Cerebellar cortex (tissue), 1 donor: ENCODE data around the gene TMBIM1.
A peak's percentile ranks its signal among the peaks of the same experiment; 100 is the strongest.
"Not testable (repeated sequence)": the region's sequence is repeated elsewhere in the genome, so short reads cannot be mapped to it uniquely, and the experiment has no call there.

Experiments
- DNase-seq: peaks from one replicate; pipeline ENCODE4 v3.0.0-alpha.2; 2015; ENCODE audit warnings: low spot score

The TMBIM1 gene

DNA sequence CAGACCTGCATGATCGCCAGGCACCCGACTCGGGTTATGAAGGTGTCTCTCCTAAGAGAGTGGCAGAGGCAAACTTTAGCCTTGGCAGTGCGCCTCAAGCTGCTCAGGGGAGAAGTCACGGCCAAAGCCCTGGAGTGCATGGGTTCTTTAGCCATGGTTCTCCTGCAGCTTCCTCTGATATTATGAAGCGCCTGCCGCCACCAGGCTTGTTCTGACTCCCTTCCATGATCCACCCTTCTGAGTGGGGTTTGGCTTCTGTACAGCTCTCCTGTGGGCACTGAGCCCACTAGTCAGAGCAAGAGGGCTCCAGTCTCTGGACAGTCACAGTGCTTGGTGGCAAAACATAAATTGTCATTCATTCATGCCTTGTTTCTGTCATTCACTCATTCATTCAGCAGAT is 25.9 kb upstream of the TMBIM1 start:
- DNase-seq: no peak

DNA sequence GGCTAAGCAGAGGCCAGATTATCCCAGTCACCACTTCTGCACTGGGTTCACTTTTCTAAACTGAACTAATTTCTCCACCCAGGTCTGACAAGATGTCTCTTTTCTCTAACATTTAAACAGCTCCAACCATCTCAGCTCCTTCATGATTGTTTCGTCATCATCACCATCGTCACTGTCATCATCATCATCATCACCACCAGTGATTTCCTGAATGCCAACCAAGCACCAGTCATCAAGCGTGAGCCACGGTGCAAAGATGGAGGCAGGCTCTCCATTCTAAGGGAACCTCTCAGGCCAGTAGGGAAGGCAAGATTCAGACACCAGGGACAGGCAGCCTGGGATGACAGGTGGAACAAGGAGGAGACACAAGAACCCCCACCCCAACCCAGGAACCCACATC is 25.5 kb upstream of the TMBIM1 start:
- no peak for DNase-seq

DNA sequence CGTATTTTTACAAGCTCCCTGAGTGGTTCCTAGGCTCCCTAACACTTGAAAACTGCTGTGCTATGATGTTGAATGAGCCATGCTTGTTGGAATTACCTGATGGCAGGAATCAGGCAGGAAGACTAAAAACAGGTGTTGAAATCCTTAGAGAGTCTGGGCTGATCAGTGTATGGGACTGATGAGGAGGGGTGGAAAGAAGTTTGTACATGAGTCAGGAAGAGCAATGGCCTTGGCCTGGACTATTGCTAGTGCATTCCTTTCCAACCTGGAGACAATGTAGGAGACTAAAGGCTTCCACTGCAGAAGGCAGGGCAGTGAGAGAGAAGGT is 25.0 kb upstream of the TMBIM1 start:
- no peak for DNase-seq

DNA sequence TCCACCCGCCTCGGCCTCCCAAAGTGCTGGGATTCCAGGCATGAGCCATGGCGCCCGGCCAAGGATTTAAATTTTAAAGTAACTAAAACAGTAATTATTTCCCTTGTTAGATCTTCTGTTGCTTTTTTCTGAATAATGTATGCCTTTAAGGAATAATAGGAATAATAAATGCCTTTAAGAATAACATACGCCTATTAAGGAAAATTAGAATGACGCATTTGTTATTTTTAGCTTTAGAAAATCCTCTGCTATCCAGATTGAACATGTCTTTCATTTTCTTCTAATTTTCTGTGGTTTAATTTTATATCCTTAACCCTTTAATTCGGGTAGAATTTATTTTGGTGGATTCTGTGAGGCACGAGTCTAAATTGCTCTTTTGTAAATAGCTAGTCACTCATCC is 23.1 kb upstream of the TMBIM1 start:
- no peak for DNase-seq

DNA sequence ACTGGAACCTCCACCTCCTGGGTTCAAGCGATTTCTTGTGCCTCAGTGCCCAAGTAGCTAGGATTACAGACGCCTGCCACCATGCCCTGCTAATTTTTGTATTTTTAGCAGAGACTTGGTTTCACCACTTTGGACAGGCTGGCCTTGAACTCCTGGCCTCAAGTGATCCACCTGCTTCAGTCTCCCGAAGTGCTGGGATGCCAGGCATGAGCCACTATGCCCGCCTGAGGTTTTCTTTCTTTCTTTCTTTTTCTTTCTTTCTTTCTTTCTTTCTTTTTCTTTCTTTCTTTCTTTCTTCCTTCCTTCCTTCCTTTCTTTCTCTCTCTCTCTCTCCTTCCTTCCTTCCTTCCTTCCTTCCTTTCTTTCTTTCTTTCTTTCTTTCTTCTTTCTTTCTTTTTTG is 22.5 kb upstream of the TMBIM1 start:
- not testable (repeated sequence) for DNase-seq

DNA sequence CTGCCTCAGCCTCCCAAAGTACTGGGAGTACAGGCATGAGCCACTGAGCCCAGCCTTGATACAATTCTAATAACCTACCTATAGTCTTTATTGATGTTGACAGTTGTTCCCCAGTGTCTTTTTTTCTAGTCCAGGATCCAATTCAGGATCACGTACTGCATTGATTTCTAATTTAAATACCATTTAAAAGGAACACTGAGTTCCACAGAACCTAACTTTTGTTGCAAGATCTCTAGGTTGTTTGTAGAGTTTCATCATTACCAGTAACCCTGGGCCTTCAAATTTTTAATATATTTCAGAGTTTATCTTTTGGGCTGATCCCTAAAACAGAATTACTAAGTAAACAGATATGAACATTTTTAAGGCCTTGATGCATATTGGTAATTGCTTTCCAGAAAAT is 21.1 kb upstream of the TMBIM1 start:
- no peak for DNase-seq

DNA sequence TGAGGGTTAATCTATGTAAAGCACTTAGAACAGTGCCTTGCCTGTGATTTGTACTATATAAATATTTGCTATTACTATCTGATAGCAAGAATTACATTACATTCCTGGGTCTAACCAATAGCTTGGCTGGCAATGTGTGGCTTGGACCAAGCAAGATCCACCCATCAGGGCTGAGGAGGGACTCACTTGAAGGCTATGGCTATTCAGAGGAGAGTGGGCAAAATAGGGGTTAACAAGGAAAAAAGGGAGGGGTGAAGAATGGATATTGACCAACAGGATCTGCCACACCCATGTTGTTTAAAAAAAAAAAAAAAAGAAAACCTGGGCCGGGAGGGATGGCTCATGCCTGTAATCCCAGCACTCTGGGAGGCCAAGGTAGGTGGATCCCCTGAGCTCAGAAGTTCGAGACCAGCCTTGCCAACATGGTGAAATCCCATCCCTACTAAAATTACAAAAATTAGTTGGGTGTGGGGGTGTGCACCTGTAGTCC is 20.0 kb upstream of the TMBIM1 start:
- DNase-seq: no peak

DNA sequence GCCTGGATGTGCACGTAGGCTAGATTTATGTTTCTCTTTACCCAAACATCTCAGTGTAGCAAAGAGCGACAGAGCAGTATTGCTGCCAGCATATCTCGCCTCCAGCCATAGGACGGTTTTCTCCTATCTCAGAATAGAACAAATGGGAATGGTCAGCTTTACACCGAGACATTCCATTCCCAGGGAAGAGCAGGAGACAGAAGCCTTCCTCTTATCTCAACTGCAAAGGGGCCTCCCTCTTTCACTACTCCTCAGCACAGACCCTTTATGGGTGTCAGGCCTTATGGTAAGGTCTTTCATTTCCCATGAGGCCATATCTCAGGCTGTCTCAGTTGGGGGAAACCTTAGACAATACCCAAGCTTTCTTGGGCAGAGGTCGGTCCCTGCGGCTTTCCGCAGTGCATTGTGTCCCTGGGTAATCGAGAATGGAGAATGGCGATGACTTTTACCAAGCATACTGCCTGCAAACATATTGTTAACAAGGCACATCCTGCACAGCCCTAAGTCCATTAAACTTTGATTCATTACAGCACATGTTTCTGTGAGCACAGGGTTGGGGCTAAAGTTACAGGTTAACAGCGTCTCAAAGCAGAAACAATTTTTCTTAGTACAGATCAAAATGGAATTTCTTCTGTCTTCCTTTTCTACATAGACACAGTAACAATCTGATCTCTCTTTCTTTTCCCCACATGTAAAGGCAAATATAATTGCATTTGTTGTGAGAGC is 19.4 kb upstream of the TMBIM1 start:
- not testable (repeated sequence) for DNase-seq

DNA sequence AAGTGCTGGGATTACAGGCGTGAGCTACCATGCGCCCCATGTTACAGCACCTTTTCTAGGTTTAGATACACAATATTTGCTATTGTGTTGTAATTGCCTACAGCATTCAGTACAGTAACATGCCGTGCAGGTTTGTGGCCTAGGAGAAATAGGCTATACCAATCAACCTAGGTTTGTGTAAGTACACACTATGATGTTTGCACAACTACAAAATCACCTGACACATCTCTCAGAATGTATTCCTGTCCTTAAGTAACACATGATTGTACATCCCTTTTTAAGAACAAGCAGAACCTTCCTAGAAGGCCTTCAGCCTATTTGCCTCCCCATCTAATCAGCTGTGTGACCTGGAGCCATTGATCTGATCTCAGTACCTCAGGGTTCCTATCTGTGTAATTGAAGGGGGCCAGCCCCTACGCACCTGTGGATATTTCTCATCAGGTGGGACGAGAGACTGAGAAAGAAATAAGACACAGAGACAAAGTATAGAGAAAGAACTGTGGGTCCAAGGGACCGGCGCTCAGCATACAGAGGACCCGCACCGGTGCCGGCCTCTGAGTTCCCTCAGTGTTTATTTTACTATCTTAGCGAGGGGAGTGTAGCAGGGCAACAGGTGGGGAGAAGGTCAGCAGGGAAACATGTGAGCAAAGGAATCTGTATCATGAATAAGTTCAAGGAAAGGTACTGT is 18.7 kb upstream of the TMBIM1 start:
- DNase-seq: no peak

DNA sequence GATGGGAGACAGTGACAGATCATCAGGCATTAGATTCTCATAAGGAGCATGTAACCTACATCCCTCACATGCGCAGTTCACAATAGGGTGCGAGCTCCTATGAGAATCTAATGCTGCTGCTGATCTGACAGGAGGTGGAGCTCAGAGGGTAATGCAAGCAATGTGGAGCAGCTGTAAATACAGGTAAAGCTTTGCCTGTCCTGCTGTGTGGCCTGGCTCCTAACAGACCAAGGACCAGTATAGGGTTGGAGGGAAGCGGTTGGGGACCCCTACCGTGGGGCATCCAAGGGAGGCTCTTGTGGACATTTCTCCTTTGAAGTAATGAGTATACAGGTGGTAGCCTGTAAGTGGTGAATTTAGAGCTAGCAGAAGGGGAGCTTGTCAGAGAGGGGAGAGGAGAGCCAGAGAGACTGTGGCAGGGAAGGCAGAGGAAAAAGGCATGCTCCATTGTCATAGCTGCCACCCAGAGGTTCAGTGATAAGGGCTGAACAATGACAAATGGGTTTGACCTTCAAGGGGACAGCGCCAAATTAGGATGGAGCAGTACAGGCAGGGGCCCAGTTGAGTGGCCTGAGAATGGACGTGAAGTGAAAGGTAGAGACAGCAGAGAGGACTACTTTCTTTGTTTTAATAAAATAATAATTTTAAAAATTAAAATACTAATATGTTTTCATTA is 15.2 kb upstream of the TMBIM1 start:
- no peak for DNase-seq

DNA sequence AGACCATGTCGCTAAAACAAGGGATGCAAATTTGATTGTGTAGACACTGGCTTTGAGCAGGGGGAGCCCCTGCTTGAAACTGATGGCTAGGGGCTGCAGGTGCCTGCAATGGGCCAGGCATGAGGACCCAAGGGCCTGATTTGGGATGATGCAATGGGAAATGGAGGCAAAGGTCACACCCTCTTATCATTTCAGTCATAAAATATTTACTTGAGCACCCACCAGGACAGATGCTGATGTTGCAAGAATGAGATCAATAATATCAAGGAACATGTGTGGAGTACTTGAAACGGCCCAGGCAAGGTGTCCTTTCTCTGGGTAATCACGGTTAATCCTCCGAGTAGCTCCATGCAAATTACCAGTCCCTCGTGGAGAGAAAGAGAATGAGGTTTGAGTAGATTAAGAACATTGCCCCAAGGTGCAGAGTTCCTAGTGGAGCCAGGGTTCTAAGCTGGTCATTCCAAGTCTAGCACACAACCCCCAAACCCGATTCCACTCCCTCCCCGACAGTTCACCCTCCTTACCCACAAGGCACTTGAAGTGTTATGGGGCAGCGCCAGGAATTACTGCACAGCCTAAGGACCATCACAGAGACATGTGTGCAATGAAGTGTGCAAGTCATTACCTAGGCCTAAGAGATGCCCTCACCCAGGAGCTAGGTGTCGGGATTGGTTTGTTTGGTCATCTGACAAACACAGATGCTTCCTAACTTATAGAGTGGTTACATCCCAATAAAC is 14.0 kb upstream of the TMBIM1 start:
- DNase-seq: no peak

DNA sequence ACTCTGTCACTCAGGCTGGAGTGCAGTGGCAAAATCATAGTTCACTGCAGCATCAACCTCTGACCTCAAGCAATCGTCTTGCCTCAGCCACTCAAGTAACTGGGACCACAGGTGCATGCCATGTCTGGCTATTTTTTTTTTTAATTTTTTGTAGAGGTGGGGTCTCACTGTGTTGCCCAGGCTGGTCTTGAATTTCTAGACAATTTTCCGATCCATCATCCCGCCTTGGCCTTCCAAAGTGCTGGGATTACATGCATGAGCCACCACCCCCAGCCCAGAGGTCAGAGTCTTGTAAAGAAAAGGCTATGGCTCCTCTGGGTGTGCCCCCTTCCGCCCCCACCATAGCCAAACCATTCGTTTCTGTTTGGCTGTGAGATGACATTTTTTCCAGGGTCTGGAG is 13.1 kb upstream of the TMBIM1 start:
- no peak for DNase-seq

DNA sequence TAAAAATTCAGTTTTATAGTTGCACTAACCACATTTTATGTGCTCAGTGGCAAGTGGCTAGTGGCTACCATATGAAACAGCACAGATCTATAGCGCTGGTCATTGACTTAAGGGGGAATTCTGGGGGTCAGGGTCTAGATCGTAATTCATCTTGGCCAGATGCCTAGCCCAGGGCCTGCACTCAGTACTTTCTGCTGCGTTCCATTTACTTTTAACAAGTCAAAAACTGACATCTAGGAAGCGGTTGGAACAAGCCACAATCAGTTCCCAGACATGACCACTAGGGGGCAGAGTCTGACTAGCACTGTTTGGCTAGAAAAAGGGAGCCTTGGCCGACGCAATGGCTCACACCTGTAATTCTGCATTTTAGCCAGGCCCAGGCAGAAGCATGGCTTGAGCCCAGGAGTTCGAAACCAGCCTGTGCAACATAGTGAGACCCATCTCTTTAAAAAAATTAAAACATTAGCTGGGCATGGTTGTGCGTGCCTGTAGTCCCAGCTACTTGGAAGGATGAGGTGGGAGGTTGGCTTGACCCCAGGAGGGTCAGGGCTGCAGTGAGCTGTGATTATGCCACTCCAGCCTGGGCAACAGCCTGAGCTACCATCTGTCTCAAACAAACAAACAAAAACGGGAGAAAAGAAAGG is 9.0 kb upstream of the TMBIM1 start:
- peak; percentile 89 for DNase-seq

DNA sequence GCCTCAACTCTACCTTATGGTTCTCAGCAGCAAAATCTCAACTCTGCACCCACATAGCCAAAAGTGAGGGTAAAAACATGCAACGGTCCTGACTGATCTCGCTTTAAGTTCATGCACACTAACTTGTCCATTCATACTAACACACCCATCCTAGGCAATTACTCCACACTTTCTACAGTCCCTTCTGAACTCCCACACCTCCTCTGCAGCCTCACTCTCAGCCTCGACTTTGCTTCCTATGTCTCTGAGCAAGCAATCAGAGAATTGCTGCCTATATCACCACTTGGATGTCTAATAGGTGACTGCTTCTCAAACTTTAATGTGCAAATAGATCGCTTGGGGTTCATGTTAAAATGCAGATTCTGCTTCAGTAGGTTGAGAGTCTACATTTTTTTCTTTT is 7.8 kb upstream of the TMBIM1 start:
- DNase-seq: no peak

DNA sequence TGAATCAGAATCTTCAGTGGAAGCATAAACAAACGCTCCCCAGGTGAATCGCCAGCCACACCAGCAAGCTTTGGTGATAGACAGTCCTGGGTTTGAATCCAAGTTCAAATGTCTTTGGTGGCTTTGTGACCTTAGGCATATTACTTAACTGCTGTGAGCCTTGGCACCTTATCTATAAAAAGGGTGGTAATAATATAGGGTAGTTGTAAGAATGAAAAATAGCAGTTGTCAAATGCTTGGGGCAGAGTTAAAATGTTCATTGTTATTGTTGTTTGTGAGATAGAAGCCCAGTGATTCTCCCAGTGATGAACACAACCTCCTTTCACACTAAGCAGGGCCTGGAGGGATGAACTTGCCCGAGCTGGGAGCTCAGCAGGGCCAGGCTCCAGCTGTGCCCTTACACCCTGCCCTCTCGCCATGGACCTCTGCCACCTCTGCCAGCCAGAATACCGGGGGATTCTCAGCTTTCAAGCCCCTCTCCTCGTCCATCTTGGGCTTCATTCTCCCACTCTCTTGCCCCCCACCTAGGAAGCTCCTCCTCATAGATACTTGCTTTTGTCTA is 6.1 kb upstream of the TMBIM1 start:
- DNase-seq: no peak

DNA sequence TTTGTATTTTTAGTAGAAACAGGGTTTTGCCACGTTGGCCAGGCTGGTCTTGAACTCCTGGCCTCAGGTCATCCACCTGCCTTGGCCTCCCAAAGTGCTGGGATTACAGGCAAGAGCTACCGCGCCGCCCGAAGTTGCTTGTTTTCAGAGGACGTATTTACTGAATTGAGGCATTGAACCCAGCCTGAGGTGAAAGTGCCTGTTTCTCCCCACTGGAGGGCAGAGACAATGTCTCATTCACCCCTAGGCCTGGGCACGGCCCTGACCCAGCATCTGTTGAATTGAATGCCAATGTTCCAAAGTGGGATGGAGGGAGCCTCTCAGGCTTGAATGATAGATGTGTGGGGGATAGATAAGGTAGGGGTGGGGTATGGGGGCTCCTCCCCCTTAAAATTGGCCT is 4.5 kb upstream of the TMBIM1 start:
- no peak for DNase-seq

DNA sequence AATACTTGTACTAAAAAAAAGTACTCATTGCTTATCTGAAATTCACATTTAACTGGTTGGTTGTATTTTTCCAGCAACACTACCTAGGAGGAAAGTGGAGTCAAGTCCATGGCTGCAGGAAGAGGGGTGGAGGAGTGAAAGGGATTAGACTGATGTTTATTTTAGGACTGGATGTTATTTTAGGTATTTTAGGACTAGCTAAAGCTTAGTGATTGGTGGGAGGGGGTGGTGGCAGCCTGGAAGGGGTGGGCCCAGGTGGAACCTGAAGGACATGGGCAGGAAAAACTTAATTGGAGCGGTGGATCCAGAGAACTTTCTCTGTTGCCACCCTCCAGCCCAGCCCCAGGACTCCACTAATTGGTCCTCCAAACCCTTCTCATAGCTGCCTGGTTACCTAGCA is 3.9 kb upstream of the TMBIM1 start:
- no peak for DNase-seq

DNA sequence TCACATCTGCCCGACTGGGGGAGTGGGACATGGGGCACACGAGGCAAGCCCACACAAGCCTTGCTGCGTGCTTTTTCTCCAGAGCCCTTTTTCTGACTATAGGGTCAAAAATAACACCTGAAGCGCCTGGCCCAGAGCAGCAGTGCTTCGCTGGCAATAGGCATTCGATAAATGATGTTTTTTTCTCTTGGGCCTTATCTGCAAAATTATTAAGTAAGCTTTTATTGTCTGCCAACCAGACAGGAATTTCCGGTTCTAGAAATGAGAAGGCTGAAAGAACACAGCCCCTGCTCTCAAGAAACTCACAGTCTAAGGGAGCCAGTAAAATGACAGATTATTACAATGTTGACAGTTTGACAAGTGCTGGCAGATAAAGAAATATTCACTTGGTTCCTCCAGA is 2.7 kb upstream of the TMBIM1 start:
- no peak for DNase-seq

DNA sequence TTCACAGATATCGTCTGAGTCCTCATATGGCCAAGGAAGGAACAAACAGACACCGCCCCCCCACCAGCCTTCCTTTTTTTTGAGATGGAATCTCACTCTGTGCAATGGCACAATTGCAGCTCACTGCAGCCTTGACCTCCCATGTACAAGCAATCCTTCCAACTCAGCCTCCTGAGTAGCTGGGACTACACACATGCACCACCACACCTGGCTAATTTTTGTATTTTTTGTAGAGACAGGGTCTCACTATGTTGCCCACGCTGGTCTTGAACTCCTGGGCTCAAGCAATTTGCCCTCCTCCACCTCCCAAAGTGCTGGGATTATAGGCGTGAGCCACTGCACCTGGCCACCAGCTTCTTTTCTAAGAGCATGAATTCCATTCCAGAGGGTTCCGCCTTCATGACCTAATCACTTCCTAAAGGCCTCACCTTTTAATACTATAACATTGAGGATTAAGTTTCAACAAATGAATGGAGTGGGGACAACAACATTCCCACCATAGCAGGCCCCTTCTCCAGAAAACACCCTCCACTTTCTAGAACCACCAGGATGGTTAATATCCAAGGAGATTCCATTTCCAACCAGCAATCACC is 2.2 kb upstream of the TMBIM1 start:
- no peak for DNase-seq

DNA sequence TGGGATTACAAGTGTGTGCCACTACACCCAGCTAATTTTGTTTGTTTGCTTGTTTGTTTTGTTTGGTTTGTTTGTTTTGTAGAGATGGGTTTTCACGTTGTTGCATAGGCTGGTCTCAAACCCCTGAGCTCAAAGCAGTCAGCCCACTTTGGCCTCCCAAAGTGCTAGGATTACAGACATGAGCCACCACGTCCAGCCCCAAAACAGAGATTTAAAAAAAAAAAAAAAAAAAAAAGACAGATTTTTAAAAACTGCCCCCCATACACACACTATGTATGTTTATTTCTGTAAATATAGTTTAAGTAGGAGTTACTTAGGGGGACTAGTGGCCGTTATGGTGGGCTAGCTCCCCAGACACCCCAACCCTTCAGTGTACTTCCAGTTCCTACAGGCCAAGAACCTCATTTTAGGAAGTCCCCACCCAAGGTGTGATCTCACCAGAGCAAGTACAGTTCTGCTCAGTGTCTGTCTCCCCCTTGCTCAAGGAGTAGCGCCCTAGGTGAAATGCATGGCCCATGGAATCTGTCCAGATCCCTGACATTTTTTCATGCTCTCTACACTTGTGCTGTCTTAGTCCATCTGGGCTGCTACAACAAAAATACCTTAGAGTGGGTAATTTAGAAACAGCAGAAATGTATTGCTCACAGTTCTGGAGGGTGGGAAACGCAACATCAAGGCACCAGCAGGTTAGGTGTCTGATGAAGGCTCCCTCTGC is 1.6 kb upstream of the TMBIM1 start:
- DNase-seq: no peak
